ENCODE measurements around the gene IP6K3. TPM values are rescaled to one million over a fixed set of nuclear protein-coding genes. Genes with fewer than 3 reads are reported as not detected.

The IP6K3 gene
- total RNA-seq, 4 donors from 2014 or later = 1.9 to 6.1 (median 5.5) TPM; not detected in 1

GRCh38 chr6:33688006-33688405 is 58.7 kb downstream of the IP6K3 start:
- TF ChIP-seq POLR2A (IDR thresholded peaks at IDR 0.05) = no peak
- TF ChIP-seq, protein P1, sequence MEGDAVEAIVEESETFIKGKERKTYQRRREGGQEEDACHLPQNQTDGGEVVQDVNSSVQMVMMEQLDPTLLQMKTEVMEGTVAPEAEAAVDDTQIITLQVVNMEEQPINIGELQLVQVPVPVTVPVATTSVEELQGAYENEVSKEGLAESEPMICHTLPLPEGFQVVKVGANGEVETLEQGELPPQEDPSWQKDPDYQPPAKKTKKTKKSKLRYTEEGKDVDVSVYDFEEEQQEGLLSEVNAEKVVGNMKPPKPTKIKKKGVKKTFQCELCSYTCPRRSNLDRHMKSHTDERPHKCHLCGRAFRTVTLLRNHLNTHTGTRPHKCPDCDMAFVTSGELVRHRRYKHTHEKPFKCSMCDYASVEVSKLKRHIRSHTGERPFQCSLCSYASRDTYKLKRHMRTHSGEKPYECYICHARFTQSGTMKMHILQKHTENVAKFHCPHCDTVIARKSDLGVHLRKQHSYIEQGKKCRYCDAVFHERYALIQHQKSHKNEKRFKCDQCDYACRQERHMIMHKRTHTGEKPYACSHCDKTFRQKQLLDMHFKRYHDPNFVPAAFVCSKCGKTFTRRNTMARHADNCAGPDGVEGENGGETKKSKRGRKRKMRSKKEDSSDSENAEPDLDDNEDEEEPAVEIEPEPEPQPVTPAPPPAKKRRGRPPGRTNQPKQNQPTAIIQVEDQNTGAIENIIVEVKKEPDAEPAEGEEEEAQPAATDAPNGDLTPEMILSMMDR (IDR thresholded peaks at IDR 0.05) = no peak
- H3K27me3 ChIP-seq = no peaks in the 10 kb centered on the region
- H3K27ac ChIP-seq = no peak overlapping the region
- no peaks in the 10 kb centered on the region for H3K36me3 ChIP-seq
- H3K9me3 ChIP-seq = no peaks in the 10 kb centered on the region
- H3K4me1 ChIP-seq = no peaks in the 10 kb centered on the region
- H3K4me3 ChIP-seq = no peak overlapping the region
- DNase-seq = no peak
- intact Hi-C loops (cut with DNase I; ENCODE audit: low total_unique reads) = no loop called here

GRCh38 chr6:33686981-33687975 is 59.4 kb downstream of the IP6K3 start:
- no peak for TF ChIP-seq POLR2A (IDR thresholded peaks at IDR 0.05)
- TF ChIP-seq, protein P1 (IDR thresholded peaks at IDR 0.05) = no peak
- H3K36me3 ChIP-seq = no peaks in the 10 kb centered on the region
- H3K27ac ChIP-seq = no peak overlapping the region

GRCh38 chr6:33686225-33686924 is 60.3 kb downstream of the IP6K3 start:
- Histone ChIP-seq H3K9me3 (no peaks in the 10 kb centered on the region), H3K4me1 (no peaks in the 10 kb centered on the region), H3K27me3 (no peaks in the 10 kb centered on the region), H3K36me3 (no peaks in the 10 kb centered on the region), H3K27ac (no peak overlapping the region), H3K4me3 (no peak overlapping the region)
- intact Hi-C loops (cut with DNase I; ENCODE audit: low total_unique reads) = no loop called here
- no peak for DNase-seq
- TF ChIP-seq, protein P1 (IDR thresholded peaks at IDR 0.05) = no peak
- TF ChIP-seq POLR2A (IDR thresholded peaks at IDR 0.05) = no peak

More at GRCh38 chr6:33686981-33687975, 59.4 kb downstream of the IP6K3 start:
- Histone ChIP-seq H3K4me1 (no peaks in the 10 kb centered on the region), H3K9me3 (no peaks in the 10 kb centered on the region), H3K4me3 (no peak overlapping the region), H3K27me3 (no peaks in the 10 kb centered on the region)
- no peak for DNase-seq
- intact Hi-C loops (cut with DNase I; ENCODE audit: low total_unique reads) = no loop called here

GRCh38 chr6:33685411-33686224 is 61.1 kb downstream of the IP6K3 start:
- intact Hi-C loops (cut with DNase I; ENCODE audit: low total_unique reads) = no loop called here
- Histone ChIP-seq H3K9me3 (no peaks in the 10 kb centered on the region), H3K4me1 (no peaks in the 10 kb centered on the region), H3K4me3 (no peak overlapping the region), H3K27ac (no peak overlapping the region), H3K27me3 (no peaks in the 10 kb centered on the region), H3K36me3 (no peaks in the 10 kb centered on the region)
- no peak for DNase-seq
- TF ChIP-seq, protein P1 (IDR thresholded peaks at IDR 0.05) = no peak
- no peak for TF ChIP-seq POLR2A (IDR thresholded peaks at IDR 0.05)
